Breast epithelium (tissue), 3 donors: ENCODE measurements around the gene MCRIP2.
A peak's percentile ranks its signal among the peaks of the same experiment; 100 is the strongest.

ENCODE experiments used
- POLR2A ChIP-seq: fragments of 450-650 bp; IDR thresholded peaks from one replicate; pipeline ENCODE4 v1.6.1; 2016; ENCODE audit warnings: antibody characterized with exemption, mild to moderate bottlenecking, moderate library complexity
- TF ChIP-seq, protein P1 (sequence below), 3 donors: fragments of 450-650 bp; IDR thresholded peaks; one replicate each; pipeline ENCODE4 v1.5.1; 2016 to 2017; ENCODE audit warnings: antibody characterized with exemption in 3 of 3, mild to moderate bottlenecking in 3 of 3, moderate library complexity in 3 of 3

DNA sequence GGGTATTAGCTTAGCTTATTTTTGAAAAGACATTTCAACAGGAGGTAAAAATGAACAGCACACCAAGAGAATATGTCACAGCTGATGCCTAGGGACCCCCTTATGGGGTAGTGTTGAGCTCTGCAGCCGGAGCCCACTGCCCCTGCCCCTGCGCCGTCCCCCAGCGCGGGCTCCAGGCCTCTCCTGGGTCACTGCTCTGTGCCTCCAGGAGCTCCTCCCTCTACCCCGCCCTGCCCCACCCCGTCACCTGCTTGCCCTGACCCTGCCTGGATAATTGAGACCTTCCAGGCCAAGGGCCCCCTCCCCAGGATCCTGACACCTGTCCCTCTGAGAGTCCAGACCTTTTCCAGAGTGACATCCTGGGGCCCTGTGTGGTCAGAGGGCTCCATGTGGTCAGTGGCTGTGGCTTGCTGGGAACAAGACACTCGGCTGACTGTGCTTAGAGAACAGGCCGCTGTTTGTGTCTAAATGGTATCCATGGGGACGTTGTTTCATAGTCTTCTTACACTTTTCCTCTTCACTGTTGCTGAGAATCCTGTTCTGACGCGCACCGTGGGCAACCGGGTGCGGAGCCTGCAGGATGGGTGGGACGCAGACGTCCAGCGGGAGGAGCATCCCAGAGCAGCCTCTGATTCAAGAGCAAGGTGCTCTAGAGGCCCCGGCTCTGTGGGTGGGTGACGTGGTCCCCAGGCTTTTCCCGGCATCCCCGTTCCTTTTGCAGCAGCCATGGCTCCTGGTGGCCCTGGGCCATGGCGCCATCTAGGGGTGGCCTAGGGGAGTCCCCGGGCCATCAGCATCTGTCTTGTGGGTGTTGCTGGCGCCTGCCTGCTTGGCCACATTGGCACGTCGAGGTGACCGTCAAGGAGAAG is 30.9 kb upstream of the MCRIP2 start:
- TF ChIP-seq, protein P1, sequence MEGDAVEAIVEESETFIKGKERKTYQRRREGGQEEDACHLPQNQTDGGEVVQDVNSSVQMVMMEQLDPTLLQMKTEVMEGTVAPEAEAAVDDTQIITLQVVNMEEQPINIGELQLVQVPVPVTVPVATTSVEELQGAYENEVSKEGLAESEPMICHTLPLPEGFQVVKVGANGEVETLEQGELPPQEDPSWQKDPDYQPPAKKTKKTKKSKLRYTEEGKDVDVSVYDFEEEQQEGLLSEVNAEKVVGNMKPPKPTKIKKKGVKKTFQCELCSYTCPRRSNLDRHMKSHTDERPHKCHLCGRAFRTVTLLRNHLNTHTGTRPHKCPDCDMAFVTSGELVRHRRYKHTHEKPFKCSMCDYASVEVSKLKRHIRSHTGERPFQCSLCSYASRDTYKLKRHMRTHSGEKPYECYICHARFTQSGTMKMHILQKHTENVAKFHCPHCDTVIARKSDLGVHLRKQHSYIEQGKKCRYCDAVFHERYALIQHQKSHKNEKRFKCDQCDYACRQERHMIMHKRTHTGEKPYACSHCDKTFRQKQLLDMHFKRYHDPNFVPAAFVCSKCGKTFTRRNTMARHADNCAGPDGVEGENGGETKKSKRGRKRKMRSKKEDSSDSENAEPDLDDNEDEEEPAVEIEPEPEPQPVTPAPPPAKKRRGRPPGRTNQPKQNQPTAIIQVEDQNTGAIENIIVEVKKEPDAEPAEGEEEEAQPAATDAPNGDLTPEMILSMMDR (IDR thresholded peaks at IDR 0.05): peak in 2 of 3 donors; percentile 57 to 78
- TF ChIP-seq POLR2A: no peak
